ENCODE measurements around the gene CHST10.
A peak's percentile ranks its signal among the peaks of the same experiment; 100 is the strongest.

Gene CHST10

DNA sequence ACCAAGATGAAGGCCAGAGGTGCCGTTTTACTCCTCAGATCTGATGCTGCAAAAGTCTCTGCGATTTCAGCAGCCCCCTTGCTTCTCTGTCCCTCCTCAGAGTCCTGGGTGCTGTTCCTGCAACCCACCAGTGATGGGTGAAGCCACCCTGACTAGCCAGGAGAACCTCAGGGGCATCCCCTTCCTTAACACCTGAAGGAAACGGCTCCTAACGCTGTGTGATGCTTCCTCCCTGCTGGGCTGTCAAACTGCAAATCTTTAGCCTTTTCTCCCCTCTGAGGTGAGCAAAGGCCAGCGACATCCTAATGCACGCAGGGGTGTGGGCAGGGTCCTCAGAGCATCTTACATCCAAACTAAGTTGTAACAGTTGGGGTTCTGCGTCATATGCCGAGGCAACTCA is 24.8 kb downstream of the CHST10 start:
- peak overlapping the region; percentile 44 for H3K27ac ChIP-seq
- TF ChIP-seq, protein P1, sequence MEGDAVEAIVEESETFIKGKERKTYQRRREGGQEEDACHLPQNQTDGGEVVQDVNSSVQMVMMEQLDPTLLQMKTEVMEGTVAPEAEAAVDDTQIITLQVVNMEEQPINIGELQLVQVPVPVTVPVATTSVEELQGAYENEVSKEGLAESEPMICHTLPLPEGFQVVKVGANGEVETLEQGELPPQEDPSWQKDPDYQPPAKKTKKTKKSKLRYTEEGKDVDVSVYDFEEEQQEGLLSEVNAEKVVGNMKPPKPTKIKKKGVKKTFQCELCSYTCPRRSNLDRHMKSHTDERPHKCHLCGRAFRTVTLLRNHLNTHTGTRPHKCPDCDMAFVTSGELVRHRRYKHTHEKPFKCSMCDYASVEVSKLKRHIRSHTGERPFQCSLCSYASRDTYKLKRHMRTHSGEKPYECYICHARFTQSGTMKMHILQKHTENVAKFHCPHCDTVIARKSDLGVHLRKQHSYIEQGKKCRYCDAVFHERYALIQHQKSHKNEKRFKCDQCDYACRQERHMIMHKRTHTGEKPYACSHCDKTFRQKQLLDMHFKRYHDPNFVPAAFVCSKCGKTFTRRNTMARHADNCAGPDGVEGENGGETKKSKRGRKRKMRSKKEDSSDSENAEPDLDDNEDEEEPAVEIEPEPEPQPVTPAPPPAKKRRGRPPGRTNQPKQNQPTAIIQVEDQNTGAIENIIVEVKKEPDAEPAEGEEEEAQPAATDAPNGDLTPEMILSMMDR (conservative IDR thresholded peaks at IDR 0.05) = no peak

GRCh38 chr2:100391735-100392515 is 25.5 kb downstream of the CHST10 start:
- TF ChIP-seq, protein P1 (conservative IDR thresholded peaks at IDR 0.05) = no peak
- H3K27ac ChIP-seq = peak overlapping the region; percentile 44

- H3K27ac ChIP-seq = no peak overlapping the region; the same call in 1 of the 2 replicates
- TF ChIP-seq, protein P1 (conservative IDR thresholded peaks at IDR 0.05) = no peak
Measured at GRCh38 chr2:100390001-100390940, 27.2 kb downstream of the CHST10 start.

DNA sequence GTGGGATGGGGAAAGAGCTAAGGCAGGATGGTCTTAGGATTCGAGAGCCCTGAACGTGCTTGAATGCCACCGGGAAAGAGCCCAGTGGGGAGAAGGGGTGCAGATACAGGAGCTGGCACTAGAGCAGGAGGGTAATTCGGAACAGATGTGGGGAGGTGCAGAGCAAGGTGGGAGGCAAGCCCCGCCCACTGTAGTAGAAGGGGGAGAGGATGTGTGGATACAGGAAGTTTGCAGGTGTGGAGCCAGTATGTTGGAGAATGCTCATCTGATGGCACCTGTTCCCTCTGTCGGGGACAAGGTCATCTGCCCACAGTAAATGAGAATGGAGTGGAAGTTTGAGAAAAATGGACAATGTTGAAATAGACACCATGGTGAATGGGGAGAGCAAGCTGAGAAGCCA is 28.8 kb downstream of the CHST10 start:
- TF ChIP-seq, protein P1 (conservative IDR thresholded peaks at IDR 0.05) = no peak
- no peak overlapping the region for H3K27ac ChIP-seq

- H3K27ac ChIP-seq = no peak overlapping the region
- TF ChIP-seq, protein P1 (conservative IDR thresholded peaks at IDR 0.05) = no peak
Measured at GRCh38 chr2:100383954-100384353, 33.5 kb downstream of the CHST10 start.

DNA sequence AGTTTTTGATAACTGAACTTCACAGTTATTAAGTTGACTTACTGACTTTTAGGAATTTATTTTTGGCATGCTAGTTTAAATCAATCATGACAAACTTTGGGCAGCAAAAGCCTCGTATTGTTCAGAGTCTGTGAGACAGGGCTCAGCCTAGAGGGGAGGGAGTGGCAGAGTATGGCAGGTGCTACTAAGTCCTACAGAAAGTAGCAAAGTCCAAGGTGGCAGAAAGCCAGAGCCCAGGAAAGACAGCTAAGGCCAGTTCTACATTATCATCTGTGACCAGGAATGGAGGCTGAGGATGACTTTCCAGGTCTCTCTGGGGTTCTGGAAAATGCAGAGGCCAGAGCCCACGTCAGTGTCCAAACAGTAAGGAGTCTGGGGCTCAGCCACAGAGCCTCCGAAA is 34.2 kb downstream of the CHST10 start:
- TF ChIP-seq, protein P1 (conservative IDR thresholded peaks at IDR 0.05) = no peak
- H3K27ac ChIP-seq = no peak overlapping the region

- TF ChIP-seq, protein P1 (conservative IDR thresholded peaks at IDR 0.05) = peak; percentile 90
- H3K27ac ChIP-seq = no peak overlapping the region
Measured at GRCh38 chr2:100381240-100381639, 36.2 kb downstream of the CHST10 start.

Measured in VCaP (cell line).